Head of caudate nucleus (tissue), 42 donors: ENCODE measurements around the gene DNAJA4.

Experiments used
- DNase-seq, 42 donors: peaks; one replicate each; pipeline versions ENCODE4 v3.0.0 to v3.0.0-alpha.2; 2020 to 2021; ENCODE audit warnings: mixed read lengths in 7 of 42
- intact Hi-C: fragments of 100-400 bp; cut with DNase I; formaldehyde crosslinking; loops from one replicate; pipeline ENCODE4 v1.15.0; 2022

The DNAJA4 gene

DNA sequence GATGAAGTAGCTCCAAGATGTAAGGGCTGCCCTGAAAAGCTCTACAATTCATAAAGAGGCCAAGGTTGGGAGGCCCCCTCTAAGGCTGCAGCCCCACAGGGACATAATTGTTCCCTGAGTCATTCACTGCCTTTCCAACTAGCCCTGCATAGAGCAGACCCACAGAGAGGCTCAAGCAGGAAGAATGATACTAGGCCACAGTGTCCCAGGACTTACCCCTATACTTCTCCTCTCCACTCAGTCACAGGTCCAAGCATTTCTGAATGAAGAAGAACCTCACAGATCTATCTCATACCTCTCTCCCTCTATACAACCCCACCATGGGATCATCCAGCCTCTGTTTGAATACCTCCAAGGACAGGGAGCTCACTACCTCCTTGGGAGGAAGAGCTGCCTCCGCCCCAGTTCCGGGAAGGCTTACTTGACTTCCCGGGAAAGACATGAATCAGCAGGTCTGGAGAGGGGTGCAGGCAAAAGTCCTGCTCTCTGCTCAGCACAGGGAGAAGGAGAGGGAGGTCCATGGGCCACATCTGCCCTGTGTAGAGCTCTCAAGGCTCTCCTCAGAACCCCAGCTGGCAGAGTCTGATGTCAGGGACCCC, 41.9 kb downstream of the DNAJA4 start:
- intact Hi-C loops: loop anchor here (5.0 kb wide), 2 partner anchors 116 to 176 kb away; no protein-coding TSS in a partner anchor
- no peak for DNase-seq

DNA sequence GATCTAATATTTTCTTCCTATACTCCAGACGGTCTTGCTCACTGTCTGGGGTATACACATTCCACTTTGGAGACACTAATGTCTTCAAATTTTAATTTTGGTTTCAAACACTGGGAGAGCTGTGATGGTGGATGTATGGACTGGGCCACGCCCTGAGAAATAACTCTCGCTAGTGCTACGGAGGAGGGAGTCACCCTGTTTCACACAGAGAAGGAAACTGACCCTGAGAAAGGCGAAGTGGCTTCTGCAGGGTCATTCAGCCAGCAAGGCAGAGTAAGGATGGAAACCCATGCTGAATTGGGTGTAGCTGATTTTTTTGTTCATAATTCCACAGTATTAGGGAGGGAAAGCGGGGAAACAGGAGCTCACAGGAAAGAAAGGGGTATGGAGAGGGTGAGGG, 43.6 kb downstream of the DNAJA4 start:
- intact Hi-C loops: loop anchor here (5.0 kb wide), 2 partner anchors 114 to 174 kb away; no protein-coding TSS in a partner anchor
- no peak for DNase-seq

DNA sequence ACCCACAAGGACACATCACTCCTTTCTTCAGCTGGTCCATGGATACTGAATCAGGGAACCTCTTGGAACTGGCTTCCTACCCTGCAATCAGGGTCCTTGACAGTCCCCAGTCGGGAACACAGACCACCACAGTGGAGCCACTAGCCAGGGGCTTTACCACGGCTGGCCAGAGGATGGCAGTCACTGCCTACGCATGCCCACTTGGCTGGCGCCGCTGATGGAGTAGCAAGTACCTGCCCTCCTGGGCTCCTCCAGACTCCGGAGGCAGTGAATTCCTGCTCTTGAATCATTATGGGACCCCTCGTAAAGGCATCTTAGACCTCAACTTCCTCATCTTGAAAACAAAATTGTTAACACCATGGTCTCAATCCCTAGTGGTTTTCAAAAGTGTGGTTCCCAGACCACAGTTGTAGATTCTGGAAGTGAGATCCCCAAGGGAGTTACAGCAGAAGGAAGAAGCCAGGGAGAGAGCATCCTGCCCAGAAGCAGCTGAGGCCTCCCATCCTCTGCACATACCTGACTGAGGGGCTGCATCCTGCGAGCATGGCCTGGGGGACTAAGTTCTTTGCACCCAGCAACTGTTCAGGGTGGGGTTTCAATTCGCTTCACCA, 44.2 kb downstream of the DNAJA4 start:
- intact Hi-C loops: loop anchor here (5.0 kb wide), 2 partner anchors 114 to 174 kb away; no protein-coding TSS in a partner anchor

DNA sequence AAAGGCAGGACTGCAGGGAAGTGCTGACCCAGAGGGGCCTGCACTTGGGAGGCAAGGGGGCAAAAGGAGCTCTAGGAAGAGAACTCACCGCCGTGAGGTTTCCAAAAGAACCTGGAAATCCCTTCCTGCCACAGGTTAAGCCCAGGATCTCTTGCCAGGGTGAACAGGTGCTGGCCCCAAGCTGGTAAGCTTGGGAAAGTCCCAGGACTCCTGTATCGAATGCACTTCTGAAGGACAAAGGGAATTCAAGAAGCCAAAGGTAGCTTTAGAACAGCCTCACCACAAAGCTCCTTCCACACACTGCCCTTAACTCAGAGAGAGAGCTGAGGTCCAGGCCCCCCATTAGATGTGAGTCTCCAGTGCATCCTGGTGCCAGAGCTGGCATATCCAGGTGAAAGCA, 46.9 kb downstream of the DNAJA4 start:
- intact Hi-C loops: no loop called here
- DNase-seq: no peak

More for the DNA sequence above, 44.2 kb downstream of the DNAJA4 start:
- peak; percentile 68 to 91 (median 82) for DNase-seq

DNA sequence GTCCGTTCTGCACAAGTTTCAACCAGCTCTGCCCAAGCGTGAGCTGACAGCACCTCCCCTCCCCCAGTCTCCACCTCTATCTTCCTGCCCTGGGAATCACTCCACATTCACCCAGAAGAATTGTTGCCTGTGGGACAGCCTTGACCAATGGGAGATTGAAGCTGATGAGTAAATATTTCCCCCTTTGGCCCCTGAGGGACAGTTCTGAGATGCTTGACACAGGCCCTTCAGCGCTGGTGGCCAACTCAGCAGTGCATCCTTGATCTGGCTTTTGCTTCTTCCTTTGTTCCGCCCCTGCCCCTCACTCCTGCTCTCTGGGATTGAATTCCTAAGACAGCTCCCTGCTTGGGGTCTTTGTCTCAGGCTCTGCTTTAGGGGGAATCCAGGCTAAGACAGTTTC, 48.2 kb downstream of the DNAJA4 start:
- intact Hi-C loops: no loop called here
- DNase-seq: no peak

DNA sequence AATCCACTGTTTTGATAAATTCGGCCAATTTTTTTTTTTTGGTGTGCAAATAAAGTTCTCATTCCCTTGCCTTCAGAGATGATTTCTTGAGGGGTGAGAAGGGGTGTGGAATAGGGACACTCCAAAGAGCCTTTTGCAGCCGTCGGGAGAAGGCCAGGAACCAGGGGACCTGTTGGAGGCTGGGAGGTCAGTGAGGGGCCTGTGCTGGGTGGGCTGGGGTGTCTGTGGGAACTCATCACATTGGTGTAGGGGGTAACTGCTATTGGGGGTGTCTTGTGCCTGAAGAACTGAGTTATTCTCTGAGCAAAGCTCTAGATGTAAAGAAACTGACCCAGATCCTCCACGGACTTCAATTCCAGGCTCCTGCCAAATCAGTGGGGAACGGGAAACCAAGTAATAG, 48.6 kb downstream of the DNAJA4 start:
- DNase-seq: no peak
- intact Hi-C loops: no loop called here

DNA sequence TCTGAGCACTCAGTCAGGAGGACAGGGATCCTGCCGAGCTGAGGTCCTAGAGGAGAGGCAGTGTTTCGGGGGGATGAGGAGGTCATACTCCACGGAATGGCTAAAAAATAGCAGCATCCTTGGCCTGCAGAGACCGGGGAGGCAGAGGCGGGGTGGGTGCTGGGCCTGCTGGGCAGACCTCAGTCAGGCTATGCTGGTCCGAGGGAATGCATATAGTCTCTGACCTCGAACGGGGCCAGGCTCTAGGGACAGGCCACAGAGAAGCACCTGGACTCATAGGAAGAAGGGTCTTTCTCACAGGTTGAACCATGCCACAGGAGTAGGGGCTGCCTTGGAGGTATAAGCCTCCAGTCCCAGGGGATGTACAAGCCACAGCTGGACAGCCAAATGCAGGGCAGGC, 49.0 kb downstream of the DNAJA4 start:
- no peak for DNase-seq
- intact Hi-C loops: no loop called here

DNA sequence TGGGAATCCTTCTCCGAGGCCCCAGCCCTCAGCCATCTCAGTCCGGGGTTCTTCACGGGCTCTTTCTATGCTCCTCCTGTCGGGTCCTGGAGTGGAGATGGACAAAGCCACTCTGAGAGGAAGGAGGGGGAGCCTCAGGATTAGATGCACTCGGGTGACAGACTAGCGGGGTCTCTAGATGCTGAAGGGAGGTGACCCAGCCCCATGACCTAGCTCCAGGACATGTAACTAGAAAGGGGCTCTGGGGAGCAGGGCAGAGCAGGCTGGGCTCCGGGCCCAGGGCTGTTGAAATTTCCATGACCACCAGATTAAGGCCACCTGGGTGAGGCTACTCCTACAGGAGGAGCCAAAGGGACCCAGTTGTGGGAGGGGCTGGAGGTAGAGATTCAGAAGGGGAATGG, 49.8 kb downstream of the DNAJA4 start:
- no peak for DNase-seq
- intact Hi-C loops: no loop called here

DNA sequence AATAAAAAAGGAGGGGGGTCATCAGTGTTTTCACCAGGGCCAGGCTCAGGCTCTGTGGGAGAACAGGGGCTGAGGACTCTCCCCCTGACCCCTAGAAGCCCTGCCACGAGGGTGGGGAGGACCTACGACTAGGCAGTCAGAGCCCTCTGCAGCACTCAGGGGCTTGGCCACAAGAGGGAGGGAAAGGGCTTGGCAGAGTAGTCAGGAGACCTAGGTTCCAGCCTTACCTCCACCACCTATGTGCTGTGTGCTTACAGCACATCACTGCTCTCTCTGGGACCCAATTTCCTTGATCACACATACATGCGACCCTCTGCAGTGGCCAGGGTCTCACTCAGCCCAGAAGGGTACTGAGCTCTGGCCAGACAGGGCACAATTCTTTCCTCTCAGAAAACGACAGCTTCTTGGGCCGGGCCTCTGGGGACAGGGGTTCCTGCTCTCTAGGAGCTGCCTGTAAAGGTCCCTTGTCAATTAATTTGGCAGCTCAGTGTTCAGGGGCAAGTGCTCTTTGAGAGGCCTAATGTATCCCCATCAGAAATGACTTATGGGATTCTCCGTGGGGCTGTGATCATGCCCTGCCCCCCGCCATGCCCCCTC, 51.4 kb downstream of the DNAJA4 start:
- DNase-seq: peak in 6 of 42 donors; percentile 9 to 30 (median 22)
- intact Hi-C loops: no loop called here

DNA sequence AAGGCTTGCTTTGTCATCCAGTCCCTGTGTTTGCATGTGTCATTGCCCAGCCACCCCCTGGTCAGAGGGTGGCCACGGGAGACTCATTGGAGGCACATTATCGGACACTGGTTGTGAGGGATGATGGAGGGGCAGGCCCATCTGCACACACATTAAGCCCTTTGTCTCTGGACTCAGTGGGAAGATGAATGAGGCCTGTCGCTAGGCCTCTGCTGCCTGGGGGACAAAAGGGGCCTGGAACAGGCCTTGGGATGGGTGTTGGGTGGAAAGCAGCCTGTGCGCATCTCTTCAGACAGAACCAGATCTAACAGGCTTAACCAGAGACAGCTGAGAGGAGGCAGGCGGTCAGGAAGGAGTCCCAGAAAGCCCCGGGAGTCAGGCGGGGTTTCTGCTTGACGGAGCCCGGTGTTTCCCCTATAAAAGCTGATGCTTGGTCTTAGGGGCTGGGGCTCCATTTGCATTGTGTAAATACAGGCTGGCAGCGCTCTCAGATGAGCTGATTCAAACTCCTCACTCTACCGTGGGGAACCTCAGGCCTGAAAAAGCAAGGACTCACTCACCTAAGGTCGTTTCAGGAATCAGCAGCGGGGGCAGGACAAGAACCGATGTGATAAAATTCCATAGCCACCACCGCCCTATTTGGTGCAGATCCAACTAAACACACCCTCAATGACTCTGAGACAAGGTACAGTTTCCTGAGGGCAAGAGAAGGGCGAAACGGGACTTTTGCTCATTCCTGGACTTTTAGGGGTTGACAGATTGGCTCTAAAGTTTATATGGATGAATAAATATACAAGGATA, 52.1 kb downstream of the DNAJA4 start:
- peak in 41 of 42 donors; percentile 37 to 88 (median 70) for DNase-seq
- intact Hi-C loops: no loop called here

DNA sequence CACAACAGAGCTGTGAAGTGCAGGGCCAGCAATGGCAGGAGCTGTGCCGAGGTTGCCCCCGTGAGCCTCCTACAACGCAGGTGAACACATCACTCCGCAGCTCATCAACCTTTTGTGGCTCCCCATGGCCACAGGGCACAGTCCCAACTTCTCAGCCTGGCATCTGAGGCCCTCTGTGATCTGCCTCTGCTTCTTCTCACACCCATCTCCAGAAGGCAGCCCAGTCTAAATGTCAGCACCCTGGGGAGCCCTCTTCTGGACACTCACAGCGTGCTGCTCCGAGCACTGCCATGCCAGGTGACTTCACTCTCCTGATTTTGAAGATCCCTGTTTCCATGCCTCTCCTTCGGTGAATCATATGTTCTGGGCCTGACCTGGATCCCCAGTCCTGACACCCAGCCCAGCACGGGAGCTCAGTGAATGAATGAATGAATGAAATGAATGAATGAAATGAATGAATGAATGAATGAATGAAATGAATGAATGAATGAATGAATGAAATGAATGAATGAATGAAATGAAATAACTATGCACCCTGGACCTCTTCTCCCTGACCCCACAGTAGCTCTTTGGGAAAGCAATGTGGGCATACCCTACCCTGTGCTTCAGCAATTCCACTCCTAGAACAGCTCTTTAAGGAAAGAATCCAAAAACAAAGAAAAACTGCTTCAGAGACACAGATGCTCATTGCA, 52.9 kb downstream of the DNAJA4 start:
- DNase-seq: peak in 10 of 42 donors; percentile 5 to 35 (median 20)
- intact Hi-C loops: no loop called here

DNA sequence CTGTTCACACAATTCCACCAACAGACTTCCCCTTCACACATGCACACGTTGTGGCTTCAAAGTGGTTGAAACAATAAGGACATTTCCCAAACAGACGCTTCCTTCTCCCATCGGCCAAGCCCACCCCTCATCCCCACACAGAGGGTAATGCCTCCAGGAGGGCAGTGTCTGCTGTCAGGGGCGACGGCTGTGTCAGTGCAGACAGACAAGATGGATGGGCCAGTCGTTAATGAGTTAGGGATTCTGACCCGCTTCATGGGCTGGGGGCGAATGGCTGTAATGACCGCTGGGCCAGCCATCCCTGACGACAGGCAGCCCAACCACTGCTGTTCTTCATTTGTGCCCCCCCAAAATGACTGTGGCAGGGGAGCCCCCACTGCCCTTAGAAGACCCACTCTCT, 55.2 kb downstream of the DNAJA4 start:
- intact Hi-C loops: no loop called here
- no peak for DNase-seq

DNA sequence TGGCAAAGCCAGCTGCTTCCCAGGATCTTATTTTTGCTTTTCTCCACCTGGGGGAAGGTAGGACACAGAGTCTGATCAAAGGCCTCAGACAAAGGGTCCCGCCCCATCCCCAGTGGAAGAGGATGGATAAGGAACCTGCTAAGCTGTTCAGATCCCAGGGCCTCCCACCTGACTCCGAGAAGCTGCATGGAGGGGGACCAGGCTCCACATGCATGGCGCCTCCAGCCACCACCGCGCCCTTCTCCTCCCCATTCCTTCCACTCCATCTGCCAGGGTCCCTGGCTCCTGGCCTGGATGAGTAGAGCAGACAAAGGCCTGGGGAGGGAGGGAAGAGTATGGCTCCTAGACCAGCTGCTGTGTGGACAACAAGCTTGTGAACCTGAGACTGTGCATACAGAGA, 55.8 kb downstream of the DNAJA4 start:
- intact Hi-C loops: no loop called here
- no peak for DNase-seq

DNA sequence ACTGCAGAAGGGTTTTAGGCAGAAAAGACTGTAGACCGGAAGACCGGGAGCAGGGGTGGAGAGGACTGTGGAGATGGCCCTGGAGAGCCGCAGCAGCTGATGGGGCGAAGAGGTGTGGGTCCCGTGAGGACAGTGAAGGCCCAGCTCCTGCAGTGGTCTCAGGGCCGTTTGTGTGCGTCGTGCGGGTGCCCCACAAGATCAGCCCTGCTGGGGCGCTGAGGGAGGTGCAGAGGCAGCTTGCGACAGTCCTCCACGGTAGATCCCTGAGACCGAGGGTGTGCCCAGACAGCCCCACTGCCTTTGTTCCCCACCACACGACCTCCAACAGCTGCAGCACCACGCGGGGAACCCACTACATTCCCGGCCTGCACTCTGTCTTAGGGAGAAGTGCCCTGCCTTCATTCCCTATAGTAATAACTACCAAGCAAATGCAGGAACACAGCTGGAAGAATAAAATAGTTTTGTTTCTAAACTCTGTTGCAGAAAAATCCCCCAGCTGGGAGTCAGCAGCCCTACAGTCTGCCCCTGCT, 56.7 kb downstream of the DNAJA4 start:
- no peak for DNase-seq
- intact Hi-C loops: no loop called here

DNA sequence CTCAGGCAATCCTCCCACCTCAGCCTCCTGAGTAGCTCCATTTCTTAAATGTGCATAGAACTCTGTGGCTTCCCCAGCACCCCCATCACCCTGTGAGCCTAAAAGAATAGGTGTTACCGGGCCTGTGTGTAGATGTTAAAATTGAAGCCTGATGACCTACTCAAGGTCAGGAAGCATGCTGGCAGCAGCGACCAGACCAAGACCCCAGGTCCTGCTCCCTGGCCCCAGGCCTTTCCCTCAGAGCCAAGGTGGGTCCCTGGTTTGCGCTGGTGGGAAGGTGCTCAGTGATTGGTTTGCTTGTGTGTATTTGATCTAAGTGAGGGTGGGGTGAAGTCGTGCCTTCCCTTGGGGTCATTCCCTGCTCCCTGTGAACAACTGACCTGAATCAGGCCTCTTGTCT, 57.4 kb downstream of the DNAJA4 start:
- DNase-seq: no peak
- intact Hi-C loops: no loop called here

DNA sequence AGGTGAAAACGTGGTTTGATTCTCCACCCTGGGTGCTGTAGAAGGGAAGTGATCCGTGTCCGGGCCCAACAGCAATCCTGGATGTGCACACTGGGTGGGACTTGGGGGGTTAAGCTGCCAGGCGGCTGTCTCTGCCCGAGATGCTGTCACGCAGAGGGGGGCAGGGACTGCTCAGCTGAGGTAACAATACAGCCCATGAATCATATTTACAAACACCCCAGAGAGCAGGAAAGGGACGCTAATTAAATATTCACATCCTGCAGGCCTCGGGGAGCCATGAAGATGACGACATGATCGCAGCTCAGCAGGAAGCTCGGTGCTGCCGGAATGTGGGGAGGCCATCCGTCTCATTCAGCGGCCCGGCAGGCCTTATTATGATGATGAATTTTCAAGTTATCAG, 57.9 kb downstream of the DNAJA4 start:
- DNase-seq: no peak
- intact Hi-C loops: no loop called here

DNA sequence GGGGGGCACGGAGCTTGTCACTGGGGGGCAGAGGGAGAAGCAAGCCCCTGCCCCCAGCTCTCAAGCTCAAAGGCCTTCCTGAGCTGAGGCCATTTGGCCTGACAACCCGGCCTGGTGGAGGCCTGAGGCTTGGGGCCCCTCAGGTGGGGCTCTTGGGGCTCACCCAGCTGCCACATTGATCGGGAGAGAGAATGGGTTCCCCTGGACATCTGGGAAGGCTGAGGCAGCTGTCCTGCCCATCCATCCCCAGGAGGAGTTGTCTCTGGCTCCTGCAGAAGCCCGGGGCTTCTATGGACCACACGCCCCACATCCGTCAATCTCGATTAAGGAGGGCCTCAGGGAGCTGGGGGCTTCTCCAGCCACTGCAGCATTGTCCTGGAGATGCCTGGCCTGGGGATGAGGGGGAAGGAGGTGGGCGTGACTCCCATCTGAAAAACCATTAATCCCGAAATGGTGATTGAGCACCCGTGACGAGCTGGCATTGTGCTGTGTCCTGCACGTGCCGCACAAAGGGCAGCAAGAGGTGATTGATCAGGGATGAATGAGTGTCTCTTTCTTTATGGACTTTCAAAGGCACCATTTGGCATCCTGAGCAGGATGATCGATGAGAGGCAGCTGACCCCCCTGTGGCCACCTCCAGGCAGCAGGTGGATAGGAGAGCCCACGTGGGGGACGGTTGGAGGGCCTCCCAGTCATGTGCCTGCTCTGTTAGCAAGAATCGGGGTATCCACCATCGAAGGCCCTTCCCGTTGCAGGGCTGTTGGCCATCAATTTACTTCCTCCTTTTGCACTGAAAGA, 58.6 kb downstream of the DNAJA4 start:
- no peak for DNase-seq
- intact Hi-C loops: no loop called here

DNA sequence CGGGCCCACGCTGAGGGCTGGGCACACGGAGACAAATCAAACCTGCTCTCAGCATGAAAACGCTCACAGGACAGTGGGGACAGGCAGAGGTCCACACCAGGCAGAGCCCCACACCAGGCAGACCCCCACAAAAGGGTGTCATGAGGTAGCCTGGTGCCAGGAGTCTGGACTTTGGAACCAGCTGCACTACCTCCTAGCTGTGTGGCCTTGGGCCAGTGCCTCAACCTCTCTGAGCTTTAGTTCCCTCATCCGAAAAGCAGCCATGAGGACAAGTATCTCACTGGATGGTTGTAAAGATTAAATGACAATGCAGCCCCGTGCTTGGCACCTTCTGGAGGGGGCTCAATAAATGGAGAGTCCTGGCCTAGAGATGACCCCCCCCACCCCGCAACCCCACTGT, 59.3 kb downstream of the DNAJA4 start:
- intact Hi-C loops: no loop called here
- DNase-seq: no peak
